ENCODE results near the gene MAPT.

Gene MAPT

GRCh38 chr17:46033392-46033791 is 139.0 kb downstream of the MAPT start:
- TF ChIP-seq ZFX (IDR thresholded peaks at IDR 0.05) (no peak), CTCF (conservative IDR thresholded peaks at IDR 0.05) (no peak)
- H3K27ac ChIP-seq, result no peak overlapping the region

DNA sequence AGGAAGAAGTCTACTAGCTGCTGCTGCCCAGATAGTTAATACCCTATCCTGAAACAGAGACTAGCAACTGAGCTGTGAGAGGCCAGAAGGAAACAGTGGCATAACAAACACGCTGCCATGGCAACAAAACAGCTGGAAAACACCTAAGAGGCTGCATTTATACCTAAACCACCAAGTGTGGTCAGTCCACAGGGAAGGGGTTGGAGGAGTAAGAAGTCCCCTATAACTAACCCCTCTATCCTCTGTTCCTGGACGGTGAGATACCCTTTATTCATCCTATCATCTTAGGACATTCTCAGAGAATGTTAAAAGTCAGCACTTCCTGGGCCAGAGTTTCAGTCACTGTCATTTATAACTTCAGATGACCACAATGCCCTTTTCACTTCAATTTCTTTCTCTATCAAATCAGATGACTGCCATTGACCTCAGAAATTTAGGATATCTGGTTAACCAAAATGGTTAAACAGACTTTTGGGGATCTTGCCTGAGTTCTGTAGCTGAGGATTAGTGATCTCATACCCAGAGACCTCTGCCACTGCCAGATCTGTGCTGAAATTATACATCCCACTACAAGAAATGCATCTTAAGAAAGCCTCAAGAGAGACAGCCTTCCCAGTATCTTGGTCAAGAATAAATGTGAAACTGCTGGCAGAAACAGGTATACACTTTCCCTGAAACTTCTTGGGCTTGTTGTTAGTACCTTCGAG is 140.9 kb downstream of the MAPT start:
- TF ChIP-seq CTCF (conservative IDR thresholded peaks at IDR 0.05), result no peak
- TF ChIP-seq ZFX (IDR thresholded peaks at IDR 0.05), result no peak
- no peak overlapping the region for H3K27ac ChIP-seq

GRCh38 chr17:46036491-46036890 is 142.1 kb downstream of the MAPT start:
- TF ChIP-seq CTCF (conservative IDR thresholded peaks at IDR 0.05), result no peak
- no peak for TF ChIP-seq ZFX (IDR thresholded peaks at IDR 0.05)
- H3K27ac ChIP-seq, result no peak overlapping the region

DNA sequence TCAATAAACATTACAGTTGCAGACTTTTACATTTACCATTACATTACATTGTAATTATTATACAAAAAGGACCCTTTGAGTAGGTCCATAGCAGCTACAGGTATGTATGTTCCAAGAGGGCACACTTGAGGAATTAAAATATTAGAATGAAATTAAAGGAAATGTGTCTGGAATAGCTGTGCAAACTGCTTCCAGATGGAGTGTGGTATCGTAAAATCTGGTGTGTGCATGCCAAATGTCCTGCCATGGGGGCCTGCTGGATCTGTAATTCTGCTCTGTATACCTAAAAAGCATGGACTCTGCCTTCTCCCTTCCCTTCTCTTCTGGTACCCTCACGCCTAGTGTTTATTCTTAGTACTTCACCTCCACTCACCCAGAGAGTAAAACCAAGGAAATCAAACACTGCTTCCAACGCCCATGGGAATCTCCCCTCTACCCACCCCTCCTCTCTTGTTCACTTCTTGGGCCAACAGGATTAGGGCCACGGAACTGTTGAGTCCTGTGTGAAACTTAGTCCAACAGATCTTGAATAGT is 143.4 kb downstream of the MAPT start:
- TF ChIP-seq ZFX (IDR thresholded peaks at IDR 0.05) (no peak), CTCF (conservative IDR thresholded peaks at IDR 0.05) (no peak)
- no peak overlapping the region for H3K27ac ChIP-seq

- H3K27ac ChIP-seq, result no peak overlapping the region
- TF ChIP-seq ZFX (IDR thresholded peaks at IDR 0.05), result no peak
- no peak for TF ChIP-seq CTCF (conservative IDR thresholded peaks at IDR 0.05)
Observed at GRCh38 chr17:46038414-46038813, 144.1 kb downstream of the MAPT start.

DNA sequence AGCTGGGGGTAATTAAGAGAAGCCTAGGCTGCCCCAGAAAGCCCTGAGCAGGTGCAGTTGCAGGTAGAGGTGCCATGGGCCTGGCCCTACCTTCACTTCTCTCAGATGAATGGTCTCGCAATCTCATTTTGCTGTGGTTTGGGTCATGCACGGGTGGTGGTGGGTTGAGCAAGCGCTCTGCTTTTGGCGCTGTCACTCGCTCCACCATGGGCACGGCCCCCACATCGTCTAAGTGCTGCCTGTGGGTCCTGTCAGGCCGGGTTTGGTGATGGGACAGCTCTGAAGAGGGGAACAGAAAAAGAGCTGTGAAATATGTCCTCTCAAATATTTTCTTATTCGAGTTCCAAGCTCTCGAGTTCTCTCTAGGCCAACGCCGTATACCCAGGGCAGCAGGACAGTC is 144.6 kb downstream of the MAPT start:
- H3K27ac ChIP-seq, result no peak overlapping the region
- TF ChIP-seq CTCF (conservative IDR thresholded peaks at IDR 0.05) (no peak), ZFX (IDR thresholded peaks at IDR 0.05) (no peak)

GRCh38 chr17:46039592-46040186 is 145.3 kb downstream of the MAPT start:
- no peak for TF ChIP-seq ZFX (IDR thresholded peaks at IDR 0.05)
- H3K27ac ChIP-seq, result no peak overlapping the region
